ENCODE measurements around the gene COL6A3. TPM values are rescaled to one million over a fixed set of nuclear protein-coding genes. Genes with fewer than 3 reads are reported as not detected.

COL6A3 gene
- total RNA-seq, 1 experiment from 2014 or later = 1.2 TPM

- BruUV-seq (replicated peaks) = no TSS peak
- ChIA-PET RAD21 (ENCODE audit: low non-redundant PET in 1 of 2, low total read pairs in 2 of 2, uncharacterized antibody in 2 of 2, unreplicated experiment in 2 of 2) (no interaction called here), CTCF (no interaction called here), POLR2A (no interaction called here)
- H3K9me3 ChIP-seq (ENCODE audit: control insufficient read depth in 1 of 2, insufficient read depth in 1 of 2, low read depth in 1 of 2, low read length in 2 of 2) = no peaks in the 10 kb centered on the region
- H4K20me1 ChIP-seq (ENCODE audit: insufficient read depth) = no peaks in the 10 kb centered on the region
- no peak overlapping the region for H3K4me3 ChIP-seq (replicated peaks in 1 of 2; ENCODE audit: low read depth in 1 of 2, low read length in 2 of 2)
- TF ChIP-seq, protein P1, sequence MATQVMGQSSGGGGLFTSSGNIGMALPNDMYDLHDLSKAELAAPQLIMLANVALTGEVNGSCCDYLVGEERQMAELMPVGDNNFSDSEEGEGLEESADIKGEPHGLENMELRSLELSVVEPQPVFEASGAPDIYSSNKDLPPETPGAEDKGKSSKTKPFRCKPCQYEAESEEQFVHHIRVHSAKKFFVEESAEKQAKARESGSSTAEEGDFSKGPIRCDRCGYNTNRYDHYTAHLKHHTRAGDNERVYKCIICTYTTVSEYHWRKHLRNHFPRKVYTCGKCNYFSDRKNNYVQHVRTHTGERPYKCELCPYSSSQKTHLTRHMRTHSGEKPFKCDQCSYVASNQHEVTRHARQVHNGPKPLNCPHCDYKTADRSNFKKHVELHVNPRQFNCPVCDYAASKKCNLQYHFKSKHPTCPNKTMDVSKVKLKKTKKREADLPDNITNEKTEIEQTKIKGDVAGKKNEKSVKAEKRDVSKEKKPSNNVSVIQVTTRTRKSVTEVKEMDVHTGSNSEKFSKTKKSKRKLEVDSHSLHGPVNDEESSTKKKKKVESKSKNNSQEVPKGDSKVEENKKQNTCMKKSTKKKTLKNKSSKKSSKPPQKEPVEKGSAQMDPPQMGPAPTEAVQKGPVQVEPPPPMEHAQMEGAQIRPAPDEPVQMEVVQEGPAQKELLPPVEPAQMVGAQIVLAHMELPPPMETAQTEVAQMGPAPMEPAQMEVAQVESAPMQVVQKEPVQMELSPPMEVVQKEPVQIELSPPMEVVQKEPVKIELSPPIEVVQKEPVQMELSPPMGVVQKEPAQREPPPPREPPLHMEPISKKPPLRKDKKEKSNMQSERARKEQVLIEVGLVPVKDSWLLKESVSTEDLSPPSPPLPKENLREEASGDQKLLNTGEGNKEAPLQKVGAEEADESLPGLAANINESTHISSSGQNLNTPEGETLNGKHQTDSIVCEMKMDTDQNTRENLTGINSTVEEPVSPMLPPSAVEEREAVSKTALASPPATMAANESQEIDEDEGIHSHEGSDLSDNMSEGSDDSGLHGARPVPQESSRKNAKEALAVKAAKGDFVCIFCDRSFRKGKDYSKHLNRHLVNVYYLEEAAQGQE (IDR thresholded peaks at IDR 0.05; ENCODE audit: low read depth) = no peak
- no peak for TF ChIP-seq TCF7L2 (IDR thresholded peaks at IDR 0.05; ENCODE audit: borderline replicate concordance, extremely low read depth, insufficient read depth, insufficient read length)
- TF ChIP-seq JUND (IDR thresholded peaks at IDR 0.05) = no peak
- TF ChIP-seq POLR2A (IDR thresholded peaks at IDR 0.05; ENCODE audit: borderline replicate concordance, extremely low read depth, insufficient read depth, insufficient read length) = no peak
- H3K9me2 ChIP-seq (ENCODE audit: insufficient read depth) = no peaks in the 10 kb centered on the region
- no peak overlapping the region for H3K27ac ChIP-seq (ENCODE audit: low read depth, low read length)
- no peaks in the 10 kb centered on the region for H3K4me1 ChIP-seq (ENCODE audit: control insufficient read depth in 1 of 2, insufficient read depth in 2 of 2, low read length in 2 of 2)
- ATAC-seq (no peak), DNase-seq (ENCODE audit: low read depth, low spot score) (no peak)
- H3K9ac ChIP-seq (ENCODE audit: low read length) = no peak overlapping the region
- H2AFZ ChIP-seq (ENCODE audit: low read depth, low read length, poor library complexity, severe bottlenecking) = no peak overlapping the region
- H3K4me2 ChIP-seq (ENCODE audit: low read length) = no peak overlapping the region
- no peaks in the 10 kb centered on the region for H3K79me2 ChIP-seq (ENCODE audit: insufficient read depth, low read length)
- no peaks in the 10 kb centered on the region for H3K36me3 ChIP-seq (ENCODE audit: control insufficient read depth in 1 of 2, insufficient read depth in 2 of 2, low read length in 2 of 2)
- H3K27me3 ChIP-seq (ENCODE audit: insufficient read depth, low read length) = peaks cover 51% of the 10 kb centered on the region
- intact Hi-C loops (cut with micrococcal nuclease) = no loop called here
Observed at GRCh38 chr2:237365671-237366070, 48.3 kb downstream of the COL6A3 start.

DNA sequence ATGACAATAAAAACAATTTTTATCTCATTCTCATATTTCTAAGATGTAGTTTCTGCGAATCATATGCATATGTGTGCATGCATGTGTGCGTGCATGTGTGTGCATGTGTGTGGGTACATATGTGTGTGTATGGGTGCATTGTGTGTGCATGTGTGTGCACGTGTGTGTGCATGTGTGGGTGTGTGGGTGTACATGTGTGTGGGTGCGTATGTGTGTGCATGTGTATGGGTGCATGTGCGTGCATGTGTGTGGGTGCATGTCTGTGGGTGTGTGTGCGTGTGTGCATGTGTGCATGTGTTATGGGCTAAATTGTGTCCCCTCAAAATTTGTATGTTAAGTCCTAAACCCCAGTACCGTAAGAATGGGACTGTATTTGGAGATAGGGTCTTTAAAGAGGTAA lies 49.3 kb downstream of the COL6A3 start:
- RAD21 ChIA-PET (ENCODE audit: low non-redundant PET in 1 of 2, low total read pairs in 2 of 2, uncharacterized antibody in 2 of 2, unreplicated experiment in 2 of 2) = no interaction called here
- H3K4me2 ChIP-seq (ENCODE audit: low read length) = no peak overlapping the region
- H3K4me1 ChIP-seq (ENCODE audit: control insufficient read depth in 1 of 2, insufficient read depth in 2 of 2, low read length in 2 of 2) = no peaks in the 10 kb centered on the region
- H3K9ac ChIP-seq (ENCODE audit: low read length) = no peak overlapping the region
- H3K36me3 ChIP-seq (ENCODE audit: control insufficient read depth in 1 of 2, insufficient read depth in 2 of 2, low read length in 2 of 2) = no peaks in the 10 kb centered on the region
- no peak for ATAC-seq
- intact Hi-C loops (cut with micrococcal nuclease) = no loop called here
- TF ChIP-seq YY1 (IDR thresholded peaks at IDR 0.05; ENCODE audit: extremely low read depth, insufficient replicate concordance, low read depth, low read length) = no peak
- TF ChIP-seq POLR2AphosphoS5 (IDR thresholded peaks at IDR 0.05; ENCODE audit: low read depth, low read length) = no peak
- no peak for TF ChIP-seq ATF3 (IDR thresholded peaks at IDR 0.05)
- no peak for TF ChIP-seq EGR1 (IDR thresholded peaks at IDR 0.05; ENCODE audit: low read depth)
- TF ChIP-seq ZFX (IDR thresholded peaks at IDR 0.05) = no peak
- TF ChIP-seq SIN3A (IDR thresholded peaks at IDR 0.05; ENCODE audit: low read depth) = no peak
- TF ChIP-seq SP1 (IDR thresholded peaks at IDR 0.05; ENCODE audit: low read depth) = no peak
- TF ChIP-seq CEBPB (IDR thresholded peaks at IDR 0.05; ENCODE audit: low read depth) = no peak
- no peak for TF ChIP-seq POLR2A (IDR thresholded peaks at IDR 0.05; ENCODE audit: borderline replicate concordance, extremely low read depth, insufficient read depth, insufficient read length)
- TF ChIP-seq, protein P2, sequence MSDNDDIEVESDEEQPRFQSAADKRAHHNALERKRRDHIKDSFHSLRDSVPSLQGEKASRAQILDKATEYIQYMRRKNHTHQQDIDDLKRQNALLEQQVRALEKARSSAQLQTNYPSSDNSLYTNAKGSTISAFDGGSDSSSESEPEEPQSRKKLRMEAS (IDR thresholded peaks at IDR 0.05) = no peak
- TF ChIP-seq SRF (IDR thresholded peaks at IDR 0.05; ENCODE audit: low read depth) = no peak
- no peak for TF ChIP-seq EZH2 (IDR thresholded peaks at IDR 0.05)
- no peak for TF ChIP-seq CBX3 (IDR thresholded peaks at IDR 0.05; ENCODE audit: low read depth)
- no peaks in the 10 kb centered on the region for H4K20me1 ChIP-seq (ENCODE audit: insufficient read depth)
- CTCF ChIA-PET = no interaction called here
- no peaks in the 10 kb centered on the region for H3K9me3 ChIP-seq (ENCODE audit: control insufficient read depth in 1 of 2, insufficient read depth in 1 of 2, low read depth in 1 of 2, low read length in 2 of 2)
- H3K27ac ChIP-seq (ENCODE audit: low read depth, low read length) = no peak overlapping the region
- no peak overlapping the region for H2AFZ ChIP-seq (ENCODE audit: low read depth, low read length, poor library complexity, severe bottlenecking)
- H3K4me3 ChIP-seq (replicated peaks in 1 of 2; ENCODE audit: low read depth in 1 of 2, low read length in 2 of 2) = no peak overlapping the region
- H3K27me3 ChIP-seq (ENCODE audit: insufficient read depth, low read length) = peaks cover 61% of the 10 kb centered on the region
- no peaks in the 10 kb centered on the region for H3K79me2 ChIP-seq (ENCODE audit: insufficient read depth, low read length)
- POLR2A ChIA-PET = no interaction called here
- no peaks in the 10 kb centered on the region for H3K9me2 ChIP-seq (ENCODE audit: insufficient read depth)
- BruUV-seq (replicated peaks) = no TSS peak
- no peak for DNase-seq (ENCODE audit: low read depth, low spot score)
